DND-41 (cell line): ENCODE results near the gene RAPH1.
A peak's percentile ranks its signal among the peaks of the same experiment; 100 is the strongest.

Experiments used
- EZH2 ChIP-seq: IDR thresholded peaks from 3 replicates; pipeline ENCODE4 v1.6.1; 2012; ENCODE audit warnings: borderline replicate concordance, low read depth, mild to moderate bottlenecking, moderate library complexity, low read length, inconsistent platforms; ENCODE audit not compliant: severe bottlenecking
- TF ChIP-seq, protein P1 (sequence below): IDR thresholded peaks from 2 replicates; pipeline ENCODE4 v1.5.1; 2012; ENCODE audit warnings: borderline replicate concordance, low read length, moderate library complexity, mild to moderate bottlenecking; ENCODE audit not compliant: poor library complexity, severe bottlenecking; ENCODE audit errors: extremely low read depth

GRCh38 chr2:203394519-203395227 lies 140.4 kb downstream of the RAPH1 start:
- TF ChIP-seq, protein P1, sequence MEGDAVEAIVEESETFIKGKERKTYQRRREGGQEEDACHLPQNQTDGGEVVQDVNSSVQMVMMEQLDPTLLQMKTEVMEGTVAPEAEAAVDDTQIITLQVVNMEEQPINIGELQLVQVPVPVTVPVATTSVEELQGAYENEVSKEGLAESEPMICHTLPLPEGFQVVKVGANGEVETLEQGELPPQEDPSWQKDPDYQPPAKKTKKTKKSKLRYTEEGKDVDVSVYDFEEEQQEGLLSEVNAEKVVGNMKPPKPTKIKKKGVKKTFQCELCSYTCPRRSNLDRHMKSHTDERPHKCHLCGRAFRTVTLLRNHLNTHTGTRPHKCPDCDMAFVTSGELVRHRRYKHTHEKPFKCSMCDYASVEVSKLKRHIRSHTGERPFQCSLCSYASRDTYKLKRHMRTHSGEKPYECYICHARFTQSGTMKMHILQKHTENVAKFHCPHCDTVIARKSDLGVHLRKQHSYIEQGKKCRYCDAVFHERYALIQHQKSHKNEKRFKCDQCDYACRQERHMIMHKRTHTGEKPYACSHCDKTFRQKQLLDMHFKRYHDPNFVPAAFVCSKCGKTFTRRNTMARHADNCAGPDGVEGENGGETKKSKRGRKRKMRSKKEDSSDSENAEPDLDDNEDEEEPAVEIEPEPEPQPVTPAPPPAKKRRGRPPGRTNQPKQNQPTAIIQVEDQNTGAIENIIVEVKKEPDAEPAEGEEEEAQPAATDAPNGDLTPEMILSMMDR = peak; percentile 28
- TF ChIP-seq EZH2 = no peak
